ENCODE measurements around the gene MYO18B.

MYO18B gene

DNA sequence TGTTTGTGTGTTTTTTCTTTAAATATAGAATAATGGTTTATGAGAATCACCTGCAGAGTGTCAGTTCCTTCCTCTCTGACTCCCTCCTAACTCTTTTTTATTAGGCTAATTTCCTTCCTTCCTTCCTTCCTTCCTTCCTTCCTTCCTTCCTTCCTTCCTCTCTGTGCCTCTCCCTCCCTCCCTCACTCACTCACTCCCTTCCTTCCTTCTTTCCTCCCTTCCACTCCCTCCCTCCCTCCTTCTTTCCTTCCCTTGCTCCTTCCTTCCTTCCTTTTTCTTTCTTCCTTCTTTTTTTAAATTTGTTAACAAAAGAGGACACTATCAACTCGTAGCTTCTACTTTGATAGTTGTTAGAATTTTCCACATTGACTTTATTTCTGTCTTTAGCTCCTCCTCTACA, 274.9 kb downstream of the MYO18B start:
- DNase-seq: no peak

DNA sequence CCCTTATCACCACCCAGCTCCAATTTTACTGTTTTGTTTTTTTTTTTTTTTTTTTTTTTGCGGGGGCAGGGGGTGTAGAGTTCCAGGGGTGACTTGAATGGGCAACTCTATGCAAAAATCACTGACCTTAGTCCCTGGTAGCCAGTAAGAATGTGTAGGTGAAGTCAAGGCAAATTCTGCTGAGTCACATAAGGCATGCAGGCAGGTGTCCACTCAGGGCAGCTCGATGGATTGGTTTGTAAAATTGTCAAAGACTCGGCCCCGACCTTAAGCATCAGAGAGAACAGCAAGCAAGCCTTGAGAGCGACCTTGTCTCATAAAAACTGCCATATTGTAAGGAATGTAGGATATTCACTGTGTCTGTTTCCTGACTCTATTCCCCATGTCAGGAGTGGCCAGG, 275.9 kb downstream of the MYO18B start:
- no peak for DNase-seq

DNA sequence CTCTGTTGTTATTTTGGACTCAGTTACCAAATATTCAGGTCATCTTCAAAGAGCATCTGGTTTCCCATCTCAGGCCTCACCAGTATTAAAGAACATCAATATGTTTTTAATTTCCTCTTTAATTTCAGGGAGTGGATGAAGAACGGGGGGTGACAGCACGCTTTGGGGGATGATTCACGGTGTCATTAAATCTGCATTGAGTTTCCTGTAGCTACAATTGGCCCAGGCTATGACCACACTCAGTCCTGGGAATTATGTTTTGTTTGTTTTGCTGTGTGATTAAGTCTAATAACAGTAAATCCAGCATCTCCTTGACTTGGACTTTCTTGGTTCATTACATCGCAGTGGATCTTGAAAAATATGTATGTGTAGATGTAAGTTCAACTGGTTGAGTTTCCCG, 277.6 kb downstream of the MYO18B start:
- no peak for DNase-seq

DNA sequence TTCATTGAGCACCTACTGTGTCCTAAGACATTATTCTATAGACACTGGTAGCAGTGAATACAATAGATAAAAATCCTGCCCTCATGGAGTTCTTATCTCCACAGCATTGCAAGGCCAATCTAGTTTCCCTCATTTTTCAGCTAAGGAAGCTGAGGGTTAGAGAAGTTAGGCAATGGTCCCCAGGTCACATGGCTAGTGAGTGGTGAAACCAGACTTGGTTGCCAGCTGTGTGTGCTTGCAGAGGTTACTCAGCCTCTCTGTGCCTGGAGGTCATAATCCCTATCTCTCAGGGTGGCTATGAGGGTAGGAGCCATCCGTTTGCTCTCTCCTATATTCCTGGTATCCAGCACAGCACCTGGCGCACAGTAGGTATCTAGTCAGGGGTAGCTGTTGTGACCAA, 279.5 kb downstream of the MYO18B start:
- DNase-seq: no peak

DNA sequence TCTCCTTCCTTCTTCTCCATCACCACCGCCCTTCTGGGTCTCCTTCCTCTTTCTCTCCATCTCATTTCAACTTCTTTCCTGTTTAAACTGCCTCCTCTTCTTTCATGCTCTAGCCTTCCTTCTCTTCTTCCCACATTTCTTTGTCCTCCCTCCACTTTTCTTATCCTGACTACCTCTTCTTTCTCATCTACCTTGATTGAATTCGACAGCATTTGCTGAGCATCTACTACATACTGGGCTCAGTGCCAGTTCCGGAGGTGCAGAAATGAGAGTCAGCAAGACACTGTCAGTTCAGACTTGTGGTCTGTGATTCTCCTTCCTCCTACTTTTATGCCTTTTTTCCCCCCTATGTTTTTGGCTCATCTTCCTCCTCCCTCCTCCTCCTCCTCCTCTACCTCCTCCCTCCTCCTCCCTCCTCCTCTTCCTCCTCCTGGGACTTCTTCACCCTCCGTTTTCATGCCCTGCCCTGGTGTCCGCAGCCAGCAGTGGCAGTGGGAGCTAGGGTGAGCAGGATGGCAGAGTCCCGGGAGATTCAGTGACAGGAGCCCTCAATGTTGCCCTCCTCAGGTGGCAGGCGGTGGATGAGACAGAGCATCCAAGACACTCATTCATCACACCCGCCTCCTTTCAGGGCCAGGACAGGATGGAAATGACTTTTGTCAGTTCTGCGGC, 281.3 kb downstream of the MYO18B start:
- no peak for DNase-seq

DNA sequence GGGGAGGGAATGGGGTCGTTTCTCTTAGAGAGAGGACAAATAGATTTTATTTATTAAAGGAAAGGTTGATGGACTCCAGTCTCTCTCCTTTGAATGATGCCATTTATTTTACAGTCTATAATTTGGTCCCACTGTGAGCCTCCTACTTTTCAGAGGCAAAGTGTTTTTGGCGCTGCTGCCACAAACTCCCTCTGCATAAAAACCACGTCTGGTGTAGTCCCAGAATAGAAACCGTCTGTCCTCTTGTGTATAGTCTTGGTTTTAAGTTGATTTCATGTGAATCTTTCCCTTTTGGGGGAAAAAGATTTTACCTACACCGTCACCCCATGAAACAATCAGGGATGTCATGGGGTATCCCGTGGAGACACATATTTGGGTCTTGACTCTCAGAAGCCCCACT, 283.6 kb downstream of the MYO18B start:
- no peak for DNase-seq

DNA sequence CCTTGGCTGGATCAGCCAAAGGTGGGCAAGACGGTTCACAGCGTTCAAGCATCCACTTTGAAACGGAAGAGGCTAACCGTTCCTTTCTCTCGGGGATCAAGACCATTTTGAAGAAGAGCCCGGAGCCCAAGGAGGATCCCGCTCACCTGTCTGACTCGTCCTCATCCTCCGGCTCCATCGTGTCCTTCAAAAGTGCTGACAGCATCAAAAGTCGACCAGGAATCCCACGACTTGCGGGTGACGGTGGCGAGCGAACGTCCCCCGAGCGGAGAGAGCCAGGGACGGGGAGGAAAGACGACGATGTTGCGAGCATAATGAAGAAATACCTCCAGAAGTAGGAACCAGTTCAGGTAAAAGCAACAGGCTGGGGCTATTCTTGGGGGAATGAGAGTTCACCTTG, 285.4 kb downstream of the MYO18B start:
- DNase-seq: no peak

DNA sequence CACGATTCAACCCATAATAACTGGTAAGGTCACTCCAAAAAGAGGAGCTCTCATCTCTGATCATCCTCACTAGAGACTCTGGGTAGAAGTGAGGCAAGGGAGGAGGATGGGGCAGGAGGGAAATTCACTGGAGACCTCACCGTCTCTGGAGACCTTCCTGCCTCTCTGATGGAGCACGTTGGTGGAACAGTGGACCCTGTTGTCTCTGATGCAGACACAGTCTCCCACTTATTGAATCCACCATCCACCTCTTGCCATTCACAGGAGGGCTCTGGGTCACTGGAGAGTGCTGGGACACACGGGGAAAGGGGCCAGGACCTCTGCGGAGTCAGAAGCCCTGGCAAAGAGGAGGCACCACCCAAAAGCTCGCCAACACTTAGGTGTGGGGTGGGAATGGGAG, 289.7 kb downstream of the MYO18B start:
- no peak for DNase-seq

DNA sequence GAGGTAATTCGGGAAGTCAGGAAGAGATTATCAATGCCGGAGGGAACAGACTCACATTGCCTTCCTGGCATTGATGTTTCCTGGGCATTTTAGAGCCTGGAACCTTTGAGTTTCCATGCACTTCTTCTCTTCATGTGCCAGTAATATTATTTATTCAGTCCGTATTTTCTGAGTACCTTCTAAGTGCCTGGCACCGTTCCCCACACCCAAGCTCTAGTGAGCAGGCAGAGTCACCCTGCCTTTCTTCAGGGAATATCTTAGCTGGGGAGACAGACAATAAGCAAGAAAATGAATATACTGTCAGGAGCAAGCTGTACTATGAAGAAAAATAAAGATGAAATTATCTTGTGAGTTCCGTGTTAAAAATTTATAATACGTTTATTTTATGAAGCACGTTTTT, 291.1 kb downstream of the MYO18B start:
- DNase-seq: no peak

DNA sequence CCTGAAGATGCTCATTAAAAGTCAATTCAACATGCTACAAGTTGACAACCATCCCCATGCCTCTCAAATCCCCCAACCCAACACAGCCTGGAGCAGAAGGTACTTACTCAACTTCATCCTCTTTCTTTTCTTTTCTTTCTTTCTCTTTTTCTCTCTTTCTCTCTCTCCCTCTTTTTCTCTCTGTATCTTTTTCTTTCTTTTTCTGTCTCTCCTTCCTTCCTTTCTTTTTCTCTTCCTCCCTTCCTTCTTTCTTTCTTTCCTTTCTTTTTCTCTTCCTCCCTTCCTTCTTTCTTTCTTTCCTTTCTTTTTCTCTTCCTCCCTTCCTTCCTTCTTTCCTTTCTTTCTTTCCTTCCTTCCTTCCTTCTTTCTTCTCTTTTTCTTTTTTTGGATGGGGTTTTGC, 291.6 kb downstream of the MYO18B start:
- no peak for DNase-seq

DNA sequence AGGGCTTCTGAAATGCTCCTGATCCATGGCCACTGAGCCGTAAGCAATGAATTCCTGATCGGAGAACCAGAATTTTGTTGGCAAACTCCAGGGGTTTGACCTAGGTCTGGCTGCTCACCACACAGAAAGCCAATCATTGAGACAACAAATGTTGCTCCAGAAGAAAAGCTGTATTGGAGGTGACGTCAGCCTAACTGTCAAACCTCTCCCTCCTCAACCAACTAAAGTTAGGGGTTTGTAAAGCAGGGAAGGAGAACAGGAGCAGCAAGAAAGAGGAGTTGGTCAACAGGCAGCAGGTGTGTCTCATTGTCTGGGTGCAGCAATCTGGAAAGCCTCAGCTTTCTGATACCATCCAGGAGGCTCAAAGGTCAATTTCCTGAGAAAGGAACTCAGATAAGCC, 293.5 kb downstream of the MYO18B start:
- no peak for DNase-seq

DNA sequence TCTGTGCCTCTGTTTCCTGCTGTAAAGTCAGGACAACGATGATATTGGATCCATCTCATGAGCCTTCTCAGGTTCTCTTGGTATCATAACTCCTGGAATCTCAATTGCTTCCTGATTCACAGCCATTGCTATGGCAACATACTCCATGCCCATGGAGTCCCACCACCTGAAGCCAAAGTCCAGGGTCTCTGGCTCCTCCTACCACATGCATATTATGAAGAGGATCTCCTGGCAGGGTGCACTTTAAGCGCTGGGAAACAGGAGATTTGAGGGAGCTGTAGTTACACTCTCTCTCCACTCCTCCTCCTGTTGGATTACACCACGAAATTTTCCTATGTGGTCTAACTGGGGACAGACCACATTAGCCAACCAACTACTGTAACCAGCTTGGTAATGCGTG, 296.4 kb downstream of the MYO18B start:
- DNase-seq: no peak

DNA sequence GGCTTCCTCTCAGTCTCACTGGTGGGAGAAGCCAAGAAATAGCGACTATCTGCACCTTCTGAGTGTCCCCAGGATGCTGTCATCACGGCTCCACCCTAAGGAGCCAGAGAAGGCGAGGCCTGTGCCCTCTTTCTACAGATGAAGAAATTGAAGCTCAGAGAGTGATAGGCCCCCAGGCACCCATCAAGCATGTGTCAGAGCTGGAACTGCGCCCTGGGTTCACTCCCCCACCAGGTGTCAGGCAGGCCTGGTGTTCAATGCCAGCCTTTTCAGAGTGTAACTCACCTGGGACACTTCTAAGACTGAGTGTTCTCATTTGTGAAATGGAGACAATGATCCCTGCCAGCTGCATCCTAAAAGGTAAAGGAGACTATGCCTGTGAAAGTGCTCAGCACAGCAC, 299.9 kb downstream of the MYO18B start:
- DNase-seq: no peak

DNA sequence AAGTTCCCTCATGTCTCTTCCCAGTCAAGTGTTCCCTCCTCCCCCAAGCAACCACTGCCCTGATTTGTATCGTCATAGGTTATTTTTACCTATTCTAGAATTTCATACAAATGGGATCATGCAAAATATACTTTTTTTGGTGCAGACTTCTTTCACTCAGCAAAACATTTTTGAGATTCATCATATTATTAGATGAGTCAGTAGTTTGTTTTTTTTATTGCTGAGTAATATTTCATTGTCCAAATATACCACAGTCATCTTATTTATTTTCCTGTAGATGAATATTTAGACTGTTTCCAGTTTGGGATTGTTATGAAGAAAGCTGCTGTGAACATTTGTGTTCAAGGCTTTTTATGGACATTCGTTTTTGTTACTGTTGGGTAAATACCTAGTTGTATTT, 301.0 kb downstream of the MYO18B start:
- no peak for DNase-seq

DNA sequence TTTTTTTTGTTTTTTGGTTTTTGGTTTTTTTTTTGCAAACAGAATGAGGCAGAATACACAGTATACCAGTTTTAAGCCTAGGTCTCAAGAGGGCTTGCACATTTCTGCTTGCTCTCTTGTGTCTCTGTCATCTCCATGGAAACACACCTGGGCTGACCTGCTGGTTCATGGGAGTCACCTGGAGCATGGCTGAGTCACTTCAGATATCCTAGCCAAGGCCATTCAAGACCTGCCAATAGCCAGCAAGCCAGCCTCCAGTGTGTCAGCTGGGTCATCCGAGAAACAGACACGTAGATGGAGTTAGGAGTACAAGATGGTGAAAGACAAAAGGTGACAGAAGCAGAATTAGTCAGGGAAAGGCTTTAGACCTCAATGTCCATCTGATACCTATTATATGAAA, 303.1 kb downstream of the MYO18B start:
- DNase-seq: no peak

DNA sequence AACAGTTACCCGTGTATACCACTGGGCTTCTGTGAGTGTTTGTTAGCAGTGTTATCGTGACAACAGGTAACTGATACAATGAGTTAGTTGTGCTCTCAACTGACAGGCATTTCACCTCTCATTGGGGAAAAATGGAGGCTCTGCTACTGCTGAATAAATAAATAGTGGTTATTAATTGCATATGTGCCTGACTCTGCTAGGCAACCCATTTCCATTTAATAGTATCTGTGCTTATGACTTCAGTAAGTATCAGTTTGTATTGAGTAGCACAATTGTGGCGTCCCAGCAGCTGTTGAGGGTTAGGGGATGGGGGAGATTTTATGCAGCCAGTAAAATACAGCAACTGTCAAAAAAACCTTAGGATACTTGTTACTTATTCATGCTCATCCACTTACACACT, 303.9 kb downstream of the MYO18B start:
- no peak for DNase-seq

DNA sequence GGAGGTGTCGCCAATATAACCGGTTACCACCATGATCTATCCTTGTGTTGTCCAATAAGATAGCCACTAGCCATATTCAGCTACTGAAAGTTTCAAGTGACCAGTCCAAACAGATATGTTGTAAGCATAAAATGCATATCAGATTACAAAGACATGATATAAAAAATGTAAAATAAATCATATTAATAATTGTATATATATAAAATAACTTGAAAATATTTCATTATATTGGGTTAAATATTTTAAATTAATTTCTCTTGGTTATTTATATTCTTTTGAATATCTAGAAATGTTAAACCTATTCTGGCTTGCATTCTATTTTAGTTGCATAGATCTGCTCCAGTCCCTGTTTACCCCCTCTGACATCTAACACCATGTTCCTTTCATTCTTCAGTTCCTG, 305.5 kb downstream of the MYO18B start:
- DNase-seq: no peak

DNA sequence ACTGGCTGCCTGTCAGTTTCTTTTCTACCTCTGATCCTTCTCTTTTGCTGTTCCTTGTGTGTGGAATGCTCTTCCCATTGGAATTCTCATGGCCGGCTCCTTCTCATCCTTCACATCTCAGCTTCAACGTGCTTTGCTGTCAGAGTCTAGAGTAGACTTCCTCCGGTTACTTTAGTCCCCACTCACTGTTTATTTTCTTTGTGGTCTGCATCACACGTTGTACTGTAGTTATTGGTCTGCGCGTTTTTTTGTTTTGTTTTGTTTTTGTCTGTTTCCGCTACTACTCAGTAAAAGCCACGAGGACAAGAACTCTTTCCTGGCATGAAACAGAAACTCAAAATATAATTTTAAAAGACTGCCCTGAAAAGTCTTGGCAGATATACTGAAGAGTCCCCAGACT, 305.9 kb downstream of the MYO18B start:
- no peak for DNase-seq

DNA sequence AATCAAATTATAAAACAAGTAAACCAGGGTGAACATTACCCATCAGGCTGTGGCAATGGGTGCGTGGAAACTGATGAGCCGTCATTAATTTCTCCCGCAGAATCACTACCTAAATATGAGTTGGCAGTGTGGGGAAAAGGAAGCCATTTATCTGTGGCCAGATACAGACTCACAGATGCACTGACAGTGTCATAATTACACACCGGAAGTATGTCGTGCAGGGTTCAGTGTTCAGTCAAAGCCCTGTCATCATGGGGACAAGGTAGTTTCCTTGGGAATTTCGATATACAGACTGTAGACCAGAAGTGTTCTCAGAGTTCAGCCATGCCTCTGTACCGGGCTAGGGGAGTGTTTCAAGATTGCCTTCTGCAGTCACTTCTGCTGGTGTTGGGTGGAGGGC, 308.1 kb downstream of the MYO18B start:
- DNase-seq: no peak

DNA sequence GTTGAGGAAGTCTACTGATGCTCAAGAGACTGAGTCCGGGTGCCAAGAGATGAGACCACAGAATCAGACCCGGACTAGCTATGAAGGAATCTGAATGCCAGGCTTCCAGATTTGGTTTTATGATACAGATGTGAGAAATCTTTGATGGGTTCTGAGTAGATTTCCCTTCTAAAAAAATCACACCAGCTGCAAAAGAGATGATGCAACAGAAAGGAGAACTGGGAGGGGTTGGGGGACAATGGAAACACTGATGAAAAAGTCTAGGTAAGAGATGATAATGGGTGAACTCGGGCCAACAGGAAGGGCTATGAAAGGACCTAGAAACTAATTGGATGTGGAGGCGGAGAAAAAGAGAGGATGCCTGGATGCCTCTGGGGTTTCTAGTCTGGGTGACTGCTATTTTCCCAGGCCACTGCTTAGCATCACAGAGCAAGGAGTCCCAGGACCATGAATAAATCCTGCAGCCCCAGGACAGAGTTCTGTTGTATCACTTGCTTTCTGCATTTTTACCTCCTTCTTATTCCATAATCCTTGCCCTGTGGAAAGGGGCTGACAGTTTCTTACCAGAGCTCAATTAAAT, 311.8 kb downstream of the MYO18B start:
- no peak for DNase-seq

DNA sequence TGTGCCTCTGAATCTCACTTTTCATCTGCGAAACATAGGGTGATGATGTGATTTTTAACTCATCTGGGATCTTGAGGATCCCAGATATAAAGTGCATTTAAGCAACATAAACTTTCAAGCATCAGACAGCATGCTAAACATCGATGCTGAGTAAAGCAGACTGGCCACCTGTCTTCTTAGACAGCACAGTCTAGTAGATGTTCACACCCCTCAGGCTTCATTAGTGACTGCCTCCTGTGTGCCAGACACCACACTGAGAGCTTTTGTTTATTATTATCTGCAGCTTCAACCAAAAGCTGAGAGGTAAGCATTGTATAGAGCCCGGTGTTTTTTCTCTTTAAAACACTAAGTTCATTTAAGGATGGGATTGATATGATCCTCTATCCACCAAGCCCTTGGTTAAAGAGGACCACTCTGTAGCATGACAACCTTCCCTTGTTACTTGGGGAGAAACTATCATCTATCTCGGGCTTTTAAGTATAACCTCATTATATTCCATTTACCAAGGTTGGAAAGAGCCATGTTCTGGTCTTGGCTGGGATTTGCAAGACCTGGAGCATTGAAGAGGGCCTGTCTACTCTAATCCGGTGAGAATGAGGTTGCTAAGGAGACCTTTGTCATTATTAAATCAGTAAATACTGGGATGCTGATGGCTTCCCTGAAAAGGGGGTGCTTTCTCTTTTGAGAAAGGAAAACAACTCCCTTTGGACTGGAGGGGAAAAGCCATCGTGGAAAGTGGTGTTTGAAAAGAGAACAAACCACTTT, 313.0 kb downstream of the MYO18B start:
- DNase-seq: no peak

DNA sequence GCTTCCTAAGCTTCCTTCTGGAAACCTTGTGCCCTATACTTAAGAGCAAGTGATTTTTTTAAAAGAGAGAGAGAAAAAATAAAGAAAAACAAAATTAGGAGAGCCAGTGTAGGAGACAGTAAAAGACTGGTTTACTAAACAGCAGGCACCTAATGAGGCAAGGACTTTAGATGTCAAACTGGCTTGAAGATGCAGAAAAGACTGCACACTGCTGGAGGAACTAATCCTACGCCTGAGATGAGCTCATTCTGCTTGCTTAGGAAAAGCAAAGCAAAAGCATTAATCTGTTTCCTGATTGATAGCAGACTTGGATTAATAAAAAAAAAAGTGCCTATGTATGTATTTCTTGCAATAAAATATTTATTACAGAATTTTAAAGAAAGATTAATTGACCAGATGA, 313.7 kb downstream of the MYO18B start:
- no peak for DNase-seq

DNA sequence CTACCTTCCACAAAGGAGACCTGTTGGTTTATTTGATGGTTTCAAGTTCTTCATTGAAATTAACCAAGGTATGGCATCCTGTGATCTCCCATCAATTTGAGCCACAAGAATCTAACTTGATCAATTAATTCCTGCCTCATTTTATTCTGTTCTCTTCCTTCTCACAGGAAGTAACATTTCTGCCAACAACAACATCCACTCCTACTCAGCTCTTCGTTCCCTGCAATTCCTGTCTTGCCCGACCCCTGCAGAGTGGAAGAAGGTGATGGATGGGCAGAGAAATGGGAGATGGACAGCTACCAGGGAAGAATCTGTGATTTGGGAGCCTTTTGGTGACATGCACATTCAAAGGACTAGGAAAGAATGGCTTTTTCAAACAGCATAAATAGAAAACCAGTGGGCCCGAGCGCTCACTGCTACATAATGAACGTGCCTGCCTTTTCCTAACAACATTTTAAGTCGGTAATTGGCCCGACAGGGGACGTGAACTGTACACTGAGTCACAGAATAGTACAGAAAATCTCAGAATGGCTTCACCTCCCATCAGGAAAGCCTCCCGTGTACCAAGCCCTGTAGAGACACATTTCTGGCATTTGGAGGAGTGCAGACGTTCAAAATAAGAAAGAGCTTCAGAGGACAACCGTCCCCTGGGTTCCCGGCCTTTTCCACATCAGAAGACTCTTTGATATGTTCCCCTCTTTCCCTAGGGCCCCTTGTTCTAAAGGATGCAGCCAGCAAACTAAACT, 314.6 kb downstream of the MYO18B start:
- no peak for DNase-seq

DNA sequence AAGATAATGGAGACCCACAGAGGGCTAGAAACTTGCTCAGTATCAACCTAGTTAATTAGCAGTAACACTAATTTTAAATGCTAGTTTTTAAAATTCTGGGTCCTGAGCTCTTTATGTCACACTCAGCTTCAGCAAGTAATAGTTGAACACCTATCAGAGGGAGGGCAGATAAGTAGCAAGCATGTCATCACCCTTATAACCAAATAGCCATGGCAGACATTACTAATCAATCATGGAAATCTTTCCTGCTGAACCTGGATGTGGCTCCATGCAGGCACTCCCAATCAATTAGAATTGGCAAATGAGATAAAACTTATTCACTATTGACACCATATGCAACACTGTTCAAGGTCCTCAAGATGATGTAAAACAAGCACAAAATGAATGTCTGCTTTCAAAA, 315.7 kb downstream of the MYO18B start:
- no peak for DNase-seq

All from CD4-positive, alpha-beta T cell treated with Interleukin-4 for 1 hour (primary cell).